CMK (cell line): ENCODE results near the gene MINPP1.
"Not testable (repeated sequence)": the region's sequence is repeated elsewhere in the genome, so short reads cannot be mapped to it uniquely, and the experiment has no call there.

Experiments
- DNase-seq: peaks from one replicate; pipeline ENCODE4 v3.0.0-alpha.2; 2010; ENCODE audit warnings: low read depth

Gene MINPP1

GRCh38 chr10:87575851-87576250, 71.2 kb downstream of the MINPP1 start:
- no peak for DNase-seq

GRCh38 chr10:87578160-87578841, 73.6 kb downstream of the MINPP1 start:
- no peak for DNase-seq

GRCh38 chr10:87578842-87579401, 74.2 kb downstream of the MINPP1 start:
- DNase-seq = no peak

- DNase-seq = no peak
These were observed 74.9 kb downstream of the MINPP1 start for GRCh38 chr10:87579563-87579962.

- DNase-seq = no peak
These were observed 75.3 kb downstream of the MINPP1 start for GRCh38 chr10:87580016-87580415.

GRCh38 chr10:87585565-87586514, 81.1 kb downstream of the MINPP1 start:
- no peak for DNase-seq

GRCh38 chr10:87589645-87590051, 85.0 kb downstream of the MINPP1 start:
- DNase-seq = no peak

- no peak for DNase-seq
These were observed 86.3 kb downstream of the MINPP1 start for GRCh38 chr10:87590705-87591588.

GRCh38 chr10:87591589-87591886, 86.8 kb downstream of the MINPP1 start:
- DNase-seq = no peak

- not testable (repeated sequence) for DNase-seq
These were observed 88.2 kb downstream of the MINPP1 start for GRCh38 chr10:87592920-87593319.

GRCh38 chr10:87593702-87594101, 89.0 kb downstream of the MINPP1 start:
- no peak for DNase-seq

GRCh38 chr10:87594181-87594580, 89.5 kb downstream of the MINPP1 start:
- DNase-seq = no peak

GRCh38 chr10:87594864-87595263, 90.2 kb downstream of the MINPP1 start:
- DNase-seq = no peak

GRCh38 chr10:87596351-87596750, 91.7 kb downstream of the MINPP1 start:
- DNase-seq = no peak

GRCh38 chr10:87598700-87599099, 94.0 kb downstream of the MINPP1 start:
- DNase-seq = no peak

- DNase-seq = no peak
These were observed 95.9 kb downstream of the MINPP1 start for GRCh38 chr10:87600581-87600980.
